ENCODE data around the gene LENG1.

GRCh38 chr19:54186351-54186750 lies 26.8 kb upstream of the LENG1 start:
- no peak for TF ChIP-seq CTCF (IDR thresholded peaks at IDR 0.05)
- TF ChIP-seq POLR2A (IDR thresholded peaks at IDR 0.05): no peak
